Pancreas (tissue), 10 donors: ENCODE results near the gene CD81. TPM values are rescaled to one million over a fixed set of nuclear protein-coding genes. Genes with fewer than 3 reads are reported as not detected.
"Not testable (repeated sequence)": the region's sequence is repeated elsewhere in the genome, so short reads cannot be mapped to it uniquely, and the experiment has no call there.

Experiments used
- ATAC-seq, 4 donors: fragments of 200-7000 bp; cut with Tn5 transposase; one replicate each; pipeline versions ENCODE4 v1.8.0 to v1.9.1; 2020; ENCODE audit warnings: mild to moderate bottlenecking in 4 of 4, moderate library complexity in 4 of 4
- DNase-seq, 6 donors: peaks; one replicate each; pipeline ENCODE4 v3.0.0-alpha.2; 2020
- FAIRE-seq: peaks from 2 replicates; lab custom pipeline; 2012; peaks lifted over from hg19 to GRCh38; lab: Jason Lieb, UNC
- H3K27ac ChIP-seq, 4 donors: fragments of 200-600 bp; sonication (generic); 1 replicate in 3 of 4; 2 replicates in 1 of 4; pipeline versions ENCODE4 v1.5.0 to v1.8.0; 2020
- H3K27me3 ChIP-seq, 4 donors: fragments of 200-600 bp; one replicate each; pipeline ENCODE4 v1.8.0; 2021
- H3K36me3 ChIP-seq, 3 donors: fragments of 200-600 bp; sonication (generic) in 1 of 3; one replicate each; pipeline versions ENCODE4 v1.5.0 to v1.8.0; 2020 to 2021
- H3K4me1 ChIP-seq, 3 donors: fragments of 200-600 bp; one replicate each; pipeline ENCODE4 v1.8.0; 2021
- H3K4me3 ChIP-seq, 4 donors: fragments of 200-600 bp; sonication (generic) in 2 of 4; one replicate each; pipeline versions ENCODE4 v1.5.0 to v1.8.0; 2020 to 2021
- H3K9me3 ChIP-seq, 4 donors: fragments of 200-600 bp; one replicate each; pipeline ENCODE4 v1.8.0; 2021
- CTCF ChIP-seq, 4 donors: fragments of 200-600 bp; sonication (generic) in 3 of 4; IDR thresholded peaks; one replicate each; pipeline versions ENCODE4 v1.5.0 to v1.8.0; 2021; ENCODE audit warnings: antibody characterized with exemption in 4 of 4
- WGBS, 2 donors: extraction: QIAGEN DNeasy Blood & Tissue Kit; methylation state at CpG; one replicate each; pipeline ENCODE4 v1.1.7; 2013; 5-methylcytosine and 5-hydroxymethylcytosine counted together
- intact Hi-C, 3 donors: fragments of 100-400 bp; cut with DNase I; formaldehyde crosslinking; loops; one replicate each; pipeline versions ENCODE4 v1.11.1 to v1.14.2; 2022
- polyA plus RNA-seq, 2 donors: library from polyadenylated mRNA; stranded (reverse); fragments of 200-250 nt; gene quantifications; one replicate each; pipeline ENCODE4 v1.2.3, GENCODE V29; 2013
- total RNA-seq, 6 donors: library from RNA; stranded (reverse); fragmentation: NEBNext Ultra II Directional in 4 of 6; extraction: Animal tissue kit (Norgen Biotek cat#: 25700) in 4 of 6; gene quantifications; one replicate each; pipeline versions ENCODE4 v1.2.1 to v1.2.4, GENCODE V29; 2021 to 2023
- donor health status: healthy with polysubstance abuse.
- donor health status: DM: no; HTN: no; CAD: no; lungs with moderate emphysema.
- donor health status: DM: no; HTN: no; CAD: no.
- donor health status: control.
- donor health status: control.
- donor health status: Bipolar disorder and iron deficiency.
- donor health status: DM: yes; HTN: yes; CAD: no.
- donor health status: DM: no; HTN: no; CAD: no.
- donor health status: DM: no; HTN: no; CAD: no.
- donor health status: DM: yes; HTN: yes; CAD: no.

The CD81 gene
- total and polyA plus RNA-seq, 8 donors = 154 to 392 (median 236) TPM

- intact Hi-C loops = no loop called here
- Histone ChIP-seq H3K4me3 (no peak overlapping the region), H3K27me3 (no peaks in the 10 kb centered on the region), H3K36me3 (no peaks in the 10 kb centered on the region), H3K4me1 (no peaks in the 10 kb centered on the region), H3K27ac (no peak overlapping the region), H3K9me3 (no peaks in the 10 kb centered on the region)
- DNase-seq (no peak), ATAC-seq (no peak), FAIRE-seq (no peak)
- WGBS, 2 donors = 89 to 93% methylated on average over 6 of the region's 6 CpGs
- TF ChIP-seq CTCF (IDR thresholded peaks at IDR 0.05) = no peak
These were observed 46.4 kb upstream of the CD81 start for GRCh38 chr11:2330696-2331095.

GRCh38 chr11:2331404-2331803, 45.7 kb upstream of the CD81 start:
- Histone ChIP-seq H3K9me3 (no peaks in the 10 kb centered on the region), H3K27ac (no peak overlapping the region), H3K4me3 (no peak overlapping the region), H3K36me3 (no peaks in the 10 kb centered on the region), H3K4me1 (no peaks in the 10 kb centered on the region), H3K27me3 (no peaks in the 10 kb centered on the region)
- FAIRE-seq = no peak
- DNase-seq = no peak
- no peak for TF ChIP-seq CTCF (IDR thresholded peaks at IDR 0.05)
- ATAC-seq = no peak
- WGBS, 2 donors = 84 to 92% methylated on average over 5 of the region's 5 CpGs
- intact Hi-C loops = no loop called here

- FAIRE-seq = not testable (repeated sequence)
These were observed 44.5 kb upstream of the CD81 start for GRCh38 chr11:2332569-2332968.

GRCh38 chr11:2333486-2334205, 43.5 kb upstream of the CD81 start:
- H3K4me3 ChIP-seq, DNase-seq, H3K36me3 ChIP-seq, ATAC-seq, intact Hi-C loops, H3K27me3 ChIP-seq, H3K9me3 ChIP-seq, H3K4me1 ChIP-seq, H3K27ac ChIP-seq: not testable (repeated sequence)
- peak; percentile 37 for FAIRE-seq
- WGBS, 2 donors = 90 to 94% methylated on average over 2 of the region's 4 CpGs

More at GRCh38 chr11:2332569-2332968, 44.5 kb upstream of the CD81 start:
- H3K9me3 ChIP-seq, H3K27me3 ChIP-seq, ATAC-seq, H3K4me1 ChIP-seq, H3K36me3 ChIP-seq, H3K4me3 ChIP-seq, intact Hi-C loops, H3K27ac ChIP-seq, DNase-seq: not testable (repeated sequence)
- WGBS, 2 donors = 89 to 100% methylated on average over 5 to 29 of the region's 29 CpGs

GRCh38 chr11:2335286-2335685, 41.8 kb upstream of the CD81 start:
- DNase-seq, H3K27ac ChIP-seq, H3K4me3 ChIP-seq, H3K27me3 ChIP-seq, ATAC-seq, H3K9me3 ChIP-seq, intact Hi-C loops, FAIRE-seq, H3K36me3 ChIP-seq, H3K4me1 ChIP-seq: not testable (repeated sequence)
- WGBS, 2 donors = 92% methylated on average over 15 to 18 of the region's 18 CpGs

- H3K36me3 ChIP-seq, H3K4me3 ChIP-seq, ATAC-seq, H3K27me3 ChIP-seq, FAIRE-seq, intact Hi-C loops, H3K9me3 ChIP-seq, H3K27ac ChIP-seq, H3K4me1 ChIP-seq, DNase-seq: not testable (repeated sequence)
- WGBS, 2 donors = 76 to 80% methylated on average over 8 of the region's 8 CpGs
These were observed 38.4 kb upstream of the CD81 start for GRCh38 chr11:2338760-2339159.

- no peaks in the 10 kb centered on the region for H3K27me3 ChIP-seq
- H3K36me3 ChIP-seq = no peaks in the 10 kb centered on the region
- H3K27ac ChIP-seq = no peak overlapping the region
- H3K9me3 ChIP-seq = no peaks in the 10 kb centered on the region
- TF ChIP-seq CTCF (IDR thresholded peaks at IDR 0.05) = no peak
- no peak for ATAC-seq
- no peaks in the 10 kb centered on the region for H3K4me1 ChIP-seq
- 76 to 87% methylated on average over 3 of the region's 3 CpGs for WGBS, 2 donors
- DNase-seq = no peak
- intact Hi-C loops = no loop called here
- no peak for FAIRE-seq
- no peak overlapping the region for H3K4me3 ChIP-seq
These were observed 34.6 kb upstream of the CD81 start for GRCh38 chr11:2342557-2342956.
